GM23338 (cell line): ENCODE results near the gene TMEM52. TPM values are rescaled to one million over a fixed set of nuclear protein-coding genes. Genes with fewer than 3 reads are reported as not detected.

Experiments used
- CREB1 ChIP-seq: fragments of 250-450 bp; sonication (Bioruptor Pico); IDR thresholded peaks from 2 replicates; pipeline ENCODE4 v1.5.0; 2020; ENCODE audit warnings: low read depth, mild to moderate bottlenecking, moderate library complexity
- CTCF ChIP-seq, 2 experiments: fragments of 200-600 bp in 1 of 2; sonication (generic) in 1 of 2; conservative IDR thresholded peaks; 2 replicates each; pipeline versions ENCODE4 v1.5.1 to v1.6.1; 2016 to 2017; ENCODE audit warnings: antibody characterized with exemption in 2 of 2, low read depth in 2 of 2, mild to moderate bottlenecking in 2 of 2, moderate library complexity in 1 of 2
- ETS1 ChIP-seq: IDR thresholded peaks from 2 replicates; pipeline ENCODE4 v1.6.1; 2016; ENCODE audit warnings: antibody characterized with exemption
- JUNB ChIP-seq: IDR thresholded peaks from one replicate; pipeline ENCODE4 v1.6.1; 2016; ENCODE audit warnings: antibody characterized with exemption; ENCODE audit not compliant: unreplicated experiment
- NANOG ChIP-seq: IDR thresholded peaks from 2 replicates; pipeline ENCODE4 v1.6.1; 2016; ENCODE audit warnings: antibody characterized with exemption, borderline replicate concordance
- POLR2AphosphoS5 ChIP-seq: IDR thresholded peaks from 2 replicates; pipeline ENCODE4 v1.6.1; 2016; ENCODE audit warnings: antibody characterized with exemption, low read depth
- STAT1 ChIP-seq: IDR thresholded peaks from one replicate; pipeline ENCODE4 v1.6.1; 2016; ENCODE audit warnings: antibody characterized with exemption; ENCODE audit not compliant: unreplicated experiment
- ZNF331 ChIP-seq: fragments of 250-450 bp; sonication (Bioruptor Pico); IDR thresholded peaks from 2 replicates; pipeline ENCODE4 v1.5.0; 2020; ENCODE audit warnings: low read depth, mild to moderate bottlenecking, moderate library complexity
- ZNF462 ChIP-seq: fragments of 250-450 bp; sonication (Bioruptor Pico); IDR thresholded peaks from 2 replicates; pipeline ENCODE4 v1.5.0; 2020; ENCODE audit warnings: mild to moderate bottlenecking, moderate library complexity
- polyA plus RNA-seq: library from polyadenylated mRNA; unstranded; fragments of >200 nt; fragmentation: Nextera tagmentation; extraction: Ambion mirVana; gene quantifications from 2 replicates; pipeline ENCODE4 v1.2.1, GENCODE V29; 2016
- total RNA-seq: library from RNA; depleted of rRNA; stranded (reverse); fragments of >200 nt; shearing (Covaris generic); gene quantifications from 2 replicates; pipeline ENCODE4 v1.2.3, GENCODE V29; 2014

TMEM52 gene
- total and polyA plus RNA-seq, 2 experiments from 2014 or later: 19.5 to 25.0 TPM

GRCh38 chr1:1946540-1946939, 27.5 kb upstream of the TMEM52 start (continued):
- no peak for TF ChIP-seq ZNF462 (CRISPR knock-in tag)
- TF ChIP-seq CREB1 (CRISPR knock-in tag): no peak
- TF ChIP-seq NANOG: no peak
- TF ChIP-seq STAT1: no peak
- TF ChIP-seq CTCF (conservative IDR thresholded peaks at IDR 0.05; ENCODE audit: low read depth in 2 of 2): no peak
- TF ChIP-seq JUNB: no peak
- TF ChIP-seq ETS1: no peak
- TF ChIP-seq POLR2AphosphoS5: no peak
- TF ChIP-seq ZNF331: no peak
